Smooth muscle cell (in vitro differentiated cells): Measurements from ENCODE around the gene PDGFC. TPM values are rescaled to one million over a fixed set of nuclear protein-coding genes. Genes with fewer than 3 reads are reported as not detected.

Experiments
- DNase-seq: peaks from one replicate; lab custom pipeline; 2025; ENCODE audit not compliant: unreplicated experiment; lab: John Stamatoyannopoulos, UW
- H2AFZ ChIP-seq: fragments of 200-600 bp; sonication (generic); 2 replicates; pipeline ENCODE4 v1.6.0; 2016; ENCODE audit warnings: antibody characterized with exemption, low read depth, mild to moderate bottlenecking
- H3F3A ChIP-seq: fragments of 200-600 bp; sonication (generic); 2 replicates; pipeline ENCODE4 v1.6.0; 2017; ENCODE audit warnings: antibody characterized with exemption, low read depth
- H3K27ac ChIP-seq: fragments of 200-600 bp; sonication (generic); 2 replicates; pipeline ENCODE4 v1.5.1; 2016; ENCODE audit warnings: low read depth, mild to moderate bottlenecking
- H3K27me3 ChIP-seq: fragments of 200-600 bp; sonication (generic); 2 replicates; pipeline ENCODE4 v1.6.1; 2016; ENCODE audit warnings: low read depth, mild to moderate bottlenecking
- H3K36me3 ChIP-seq: fragments of 200-600 bp; sonication (generic); 2 replicates; pipeline ENCODE4 v1.5.1; 2016; ENCODE audit warnings: low read depth
- H3K4me1 ChIP-seq: fragments of 200-600 bp; sonication (generic); 2 replicates; pipeline ENCODE4 v1.5.1; 2016; ENCODE audit warnings: low read depth
- H3K4me2 ChIP-seq: fragments of 200-600 bp; sonication (generic); 2 replicates; pipeline ENCODE4 v1.6.0; 2016; ENCODE audit warnings: mild to moderate bottlenecking
- H3K4me3 ChIP-seq: fragments of 200-600 bp; sonication (generic); 2 replicates; pipeline ENCODE4 v1.5.1; 2016; ENCODE audit warnings: mild to moderate bottlenecking
- H3K79me2 ChIP-seq: fragments of 200-600 bp; sonication (generic); 2 replicates; pipeline ENCODE4 v1.6.0; 2016; ENCODE audit warnings: low read depth, mild to moderate bottlenecking
- H3K9ac ChIP-seq: fragments of 200-600 bp; sonication (generic); 2 replicates; pipeline ENCODE4 v1.6.0; 2016; ENCODE audit warnings: low read depth
- H3K9me3 ChIP-seq: fragments of 200-600 bp; sonication (generic); replicated peaks from 2 replicates; pipeline ENCODE4 v1.5.1; 2016; ENCODE audit warnings: low read depth
- H4K20me1 ChIP-seq: fragments of 200-600 bp; sonication (generic); 2 replicates; pipeline ENCODE4 v1.6.0; 2016; ENCODE audit warnings: low read depth
- WGBS: methylation state at CpG from one replicate; pipeline ENCODE4 v1.1.7; 2016; ENCODE audit warnings: low lambda C conversion rate; 5-methylcytosine and 5-hydroxymethylcytosine counted together
- polyA plus RNA-seq: library from polyadenylated mRNA; unstranded; fragments of >200 nt; fragmentation: Nextera tagmentation; extraction: Ambion mirVana; gene quantifications from 2 replicates; pipeline ENCODE4 v1.2.1, GENCODE V29; 2016
- total RNA-seq: library from RNA; depleted of rRNA; stranded (reverse); fragments of >200 nt; gene quantifications from 2 replicates; pipeline ENCODE4 v1.2.3, GENCODE V29; 2014
- TF ChIP-seq, protein P1 (sequence below): fragments of 200-600 bp; sonication (generic); IDR thresholded peaks from 2 replicates; pipeline ENCODE4 v1.5.1; 2017; ENCODE audit warnings: borderline replicate concordance, mild to moderate bottlenecking, antibody characterized with exemption; ENCODE audit not compliant: insufficient read depth, poor library complexity, severe bottlenecking

PDGFC gene
- total and polyA plus RNA-seq, 2 experiments from 2014 or later, result 56.5 to 135 TPM

DNA sequence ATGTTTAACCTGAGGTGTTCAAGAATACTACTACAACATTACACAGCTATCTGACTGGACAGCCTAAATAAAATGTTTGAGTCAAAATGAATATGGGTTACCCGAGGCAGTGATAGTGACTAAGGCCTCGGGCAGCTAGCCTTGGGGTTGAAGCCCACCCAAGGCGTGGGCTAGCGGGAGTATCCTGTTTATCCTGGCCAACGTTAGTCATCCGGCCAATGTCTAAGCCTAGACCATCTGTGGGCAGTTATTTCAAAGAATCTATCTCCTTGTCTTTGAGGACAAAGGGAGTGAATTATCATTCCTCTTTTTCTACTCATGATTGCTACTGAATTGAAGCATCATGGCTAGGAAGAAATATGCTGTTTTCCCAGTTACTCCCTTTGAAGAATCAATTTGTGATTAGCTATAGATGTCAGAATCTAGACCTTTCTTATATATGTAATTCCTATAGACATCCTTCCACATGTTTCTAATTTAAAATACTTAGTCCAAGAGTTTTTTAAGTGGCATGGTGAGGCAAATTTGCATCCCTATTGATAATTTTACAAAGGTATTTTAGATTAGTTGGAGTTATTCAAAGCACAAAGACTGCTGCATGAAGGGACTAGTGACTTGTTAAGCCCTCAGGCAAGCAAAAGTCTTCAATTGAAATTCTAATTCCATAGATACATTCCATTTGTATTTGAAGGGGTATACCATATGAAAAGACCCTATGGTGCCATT lies 6.0 kb upstream of the PDGFC start:
- Histone ChIP-seq H3F3A (no peaks in the 10 kb centered on the region), H3K27me3 (no peaks in the 10 kb centered on the region), H3K4me2 (peak overlapping the region; percentile 58), H3K4me3 (no peak overlapping the region), H3K4me1 (peaks cover 26% of the 10 kb centered on the region), H3K9ac (no peak overlapping the region), H3K27ac (peak overlapping the region; percentile 78), H3K36me3 (no peaks in the 10 kb centered on the region), H2AFZ (no peak overlapping the region), H3K9me3 (no peaks in the 10 kb centered on the region), H3K79me2 (no peaks in the 10 kb centered on the region), H4K20me1 (no peaks in the 10 kb centered on the region)
- WGBS, result 20% methylated on average over 6 of the region's 6 CpGs
- TF ChIP-seq, protein P1, sequence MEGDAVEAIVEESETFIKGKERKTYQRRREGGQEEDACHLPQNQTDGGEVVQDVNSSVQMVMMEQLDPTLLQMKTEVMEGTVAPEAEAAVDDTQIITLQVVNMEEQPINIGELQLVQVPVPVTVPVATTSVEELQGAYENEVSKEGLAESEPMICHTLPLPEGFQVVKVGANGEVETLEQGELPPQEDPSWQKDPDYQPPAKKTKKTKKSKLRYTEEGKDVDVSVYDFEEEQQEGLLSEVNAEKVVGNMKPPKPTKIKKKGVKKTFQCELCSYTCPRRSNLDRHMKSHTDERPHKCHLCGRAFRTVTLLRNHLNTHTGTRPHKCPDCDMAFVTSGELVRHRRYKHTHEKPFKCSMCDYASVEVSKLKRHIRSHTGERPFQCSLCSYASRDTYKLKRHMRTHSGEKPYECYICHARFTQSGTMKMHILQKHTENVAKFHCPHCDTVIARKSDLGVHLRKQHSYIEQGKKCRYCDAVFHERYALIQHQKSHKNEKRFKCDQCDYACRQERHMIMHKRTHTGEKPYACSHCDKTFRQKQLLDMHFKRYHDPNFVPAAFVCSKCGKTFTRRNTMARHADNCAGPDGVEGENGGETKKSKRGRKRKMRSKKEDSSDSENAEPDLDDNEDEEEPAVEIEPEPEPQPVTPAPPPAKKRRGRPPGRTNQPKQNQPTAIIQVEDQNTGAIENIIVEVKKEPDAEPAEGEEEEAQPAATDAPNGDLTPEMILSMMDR, result no peak
- DNase-seq, result no peak

GRCh38 chr4:156976147-156976546 lies 4.5 kb upstream of the PDGFC start:
- Histone ChIP-seq H4K20me1 (no peaks in the 10 kb centered on the region), H3K79me2 (no peaks in the 10 kb centered on the region), H3K36me3 (no peaks in the 10 kb centered on the region), H3K4me1 (peaks cover 26% of the 10 kb centered on the region), H3K9ac (peak overlapping the region; percentile 19), H3K27ac (peak overlapping the region; percentile 78), H3F3A (no peaks in the 10 kb centered on the region), H3K4me3 (no peak overlapping the region), H3K4me2 (peak overlapping the region; percentile 58), H3K9me3 (no peaks in the 10 kb centered on the region), H2AFZ (no peak overlapping the region), H3K27me3 (no peaks in the 10 kb centered on the region)
- no peak for DNase-seq
- WGBS, result 77% methylated on average over 2 of the region's 2 CpGs
- TF ChIP-seq, protein P1, result no peak

DNA sequence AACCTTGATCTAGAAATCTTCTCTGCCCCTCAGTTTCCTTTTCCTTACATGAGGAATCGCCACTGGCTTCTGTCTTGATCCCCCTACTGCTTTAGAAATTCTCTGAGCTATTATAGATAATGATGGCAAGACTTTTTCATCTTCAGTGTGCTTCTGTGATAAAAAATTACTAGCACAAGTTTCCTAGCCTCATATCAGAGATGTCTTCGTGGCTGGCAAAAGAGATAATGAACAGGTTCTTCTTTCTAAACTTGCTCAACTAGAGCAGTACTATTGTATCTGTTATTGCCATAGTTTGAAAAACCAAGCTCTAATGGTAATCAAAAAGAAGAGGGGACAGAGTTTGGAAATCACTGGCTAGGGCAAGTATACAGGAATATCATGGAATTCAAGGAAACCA lies 4.1 kb upstream of the PDGFC start:
- H3K27me3 ChIP-seq, result no peaks in the 10 kb centered on the region
- H2AFZ ChIP-seq, result peak overlapping the region; percentile 31
- TF ChIP-seq, protein P1, result no peak
- no peaks in the 10 kb centered on the region for H3K79me2 ChIP-seq
- peak overlapping the region; percentile 78 for H3K27ac ChIP-seq
- H3K9me3 ChIP-seq, result no peaks in the 10 kb centered on the region
- no peaks in the 10 kb centered on the region for H4K20me1 ChIP-seq
- peaks cover 26% of the 10 kb centered on the region for H3K4me1 ChIP-seq
- WGBS, result 45% methylated on average over 2 of the region's 2 CpGs
- no peaks in the 10 kb centered on the region for H3F3A ChIP-seq
- no peak overlapping the region for H3K4me3 ChIP-seq
- DNase-seq, result no peak
- peak overlapping the region; percentile 58 for H3K4me2 ChIP-seq
- H3K9ac ChIP-seq, result peak overlapping the region; percentile 19
- no peaks in the 10 kb centered on the region for H3K36me3 ChIP-seq

- H4K20me1 ChIP-seq, result no peaks in the 10 kb centered on the region
- 24% methylated on average over 1 of the region's 1 CpG for WGBS
Observed at GRCh38 chr4:156974264-156974663, 2.7 kb upstream of the PDGFC start.

More at GRCh38 chr4:156974264-156974663, 2.7 kb upstream of the PDGFC start:
- TF ChIP-seq, protein P1, result no peak
- Histone ChIP-seq H3K4me2 (peak overlapping the region; percentile 68), H3K9me3 (no peaks in the 10 kb centered on the region), H2AFZ (no peak overlapping the region), H3K9ac (no peak overlapping the region), H3K4me1 (peaks cover 26% of the 10 kb centered on the region), H3K79me2 (peaks cover 14% of the 10 kb centered on the region), H3K27me3 (no peaks in the 10 kb centered on the region), H3F3A (no peaks in the 10 kb centered on the region), H3K27ac (peak overlapping the region; percentile 78), H3K4me3 (no peak overlapping the region), H3K36me3 (no peaks in the 10 kb centered on the region)
- DNase-seq, result no peak
